ENCODE data around the gene ZNF311.

The ZNF311 gene

DNA sequence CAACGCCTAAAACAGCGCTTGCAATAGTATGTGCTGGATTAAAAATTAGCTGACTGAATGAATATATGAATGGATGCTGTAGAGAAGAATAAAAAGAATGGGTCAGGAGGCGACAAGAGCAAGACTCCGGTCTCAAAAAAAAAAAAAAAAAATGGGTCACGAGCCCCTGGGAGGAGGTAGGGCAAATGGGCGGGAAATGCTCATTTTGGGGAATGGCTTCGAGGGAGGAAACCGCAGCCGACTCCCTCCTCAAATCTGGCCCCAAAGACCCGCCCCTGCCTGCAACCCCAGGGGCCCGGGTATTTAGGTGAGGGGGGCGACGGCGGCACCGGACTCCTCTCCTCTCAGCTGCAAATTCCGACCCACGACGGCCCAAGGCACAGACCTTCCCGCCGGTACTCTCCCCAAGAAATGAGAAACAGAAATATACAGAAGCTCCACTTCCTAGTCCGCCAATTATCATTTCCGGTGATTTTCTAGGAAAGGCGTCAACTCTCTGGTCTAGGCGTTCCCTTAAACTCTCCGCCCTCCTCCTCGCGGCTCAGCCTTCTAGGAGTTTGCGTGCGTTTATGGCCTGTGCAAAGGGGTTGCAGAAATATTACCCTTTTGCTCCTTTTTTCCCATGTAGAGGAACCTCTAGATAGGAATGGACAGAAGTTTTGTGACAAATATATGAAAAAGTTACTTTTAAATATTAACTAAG, at the start of gene ZNF311:
ZNF311 (minus strand) TSS at position 133 of the 703 bp plus-strand sequence. CDS start 1,361 bp downstream, outside the sequence.
- no peak for DNase-seq

GRCh38 chr6:29051680-29052079, 46.6 kb upstream of the ZNF311 start:
- no peak for DNase-seq

DNA sequence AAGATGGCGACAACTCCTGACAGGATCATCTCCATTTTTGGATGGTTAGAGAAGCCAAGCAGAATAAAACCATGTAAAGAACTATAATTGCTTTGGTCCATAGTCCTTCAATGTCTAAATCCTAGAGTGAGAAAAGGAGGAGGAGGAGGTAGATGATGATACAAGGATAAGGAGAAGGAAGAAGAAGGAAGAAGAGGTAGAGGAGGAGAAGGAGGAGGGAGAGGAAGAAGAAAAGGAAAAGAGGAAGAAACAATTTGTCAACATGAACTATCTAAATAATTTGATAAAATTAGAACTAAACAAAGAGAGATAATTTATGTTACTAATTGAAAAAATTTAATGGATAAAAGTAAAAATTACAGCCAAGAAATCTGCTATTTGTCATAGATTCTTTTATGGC, 40.0 kb upstream of the ZNF311 start, which contains the start of gene OR2W1:
OR2W1 (minus strand) TSS at position 101 of the 400 bp plus-strand sequence; CDS start at position 101, 0 bp downstream.
- DNase-seq = no peak

DNA sequence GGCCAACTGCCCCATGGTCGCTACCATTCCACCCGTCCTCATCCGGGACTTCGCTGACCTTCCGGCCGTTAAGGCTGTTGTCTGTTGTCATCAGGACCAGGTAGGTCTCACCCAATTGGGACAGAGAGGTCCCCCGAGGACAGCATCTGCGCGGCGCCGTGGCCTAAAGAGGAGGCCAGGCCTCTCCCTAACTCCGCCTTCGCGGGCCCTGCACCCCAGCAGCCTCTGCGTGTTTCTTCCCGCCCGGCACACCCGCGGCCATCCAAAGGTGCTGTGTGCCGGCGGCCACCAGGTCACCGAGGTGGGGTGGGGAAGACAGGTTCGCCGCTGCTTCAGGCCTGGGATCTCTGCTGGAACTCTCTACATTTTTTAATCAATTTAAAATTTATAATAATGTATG, 30.8 kb upstream of the ZNF311 start:
- no peak for DNase-seq

GRCh38 chr6:29028821-29029220, 23.7 kb upstream of the ZNF311 start:
- no peak for DNase-seq

DNA sequence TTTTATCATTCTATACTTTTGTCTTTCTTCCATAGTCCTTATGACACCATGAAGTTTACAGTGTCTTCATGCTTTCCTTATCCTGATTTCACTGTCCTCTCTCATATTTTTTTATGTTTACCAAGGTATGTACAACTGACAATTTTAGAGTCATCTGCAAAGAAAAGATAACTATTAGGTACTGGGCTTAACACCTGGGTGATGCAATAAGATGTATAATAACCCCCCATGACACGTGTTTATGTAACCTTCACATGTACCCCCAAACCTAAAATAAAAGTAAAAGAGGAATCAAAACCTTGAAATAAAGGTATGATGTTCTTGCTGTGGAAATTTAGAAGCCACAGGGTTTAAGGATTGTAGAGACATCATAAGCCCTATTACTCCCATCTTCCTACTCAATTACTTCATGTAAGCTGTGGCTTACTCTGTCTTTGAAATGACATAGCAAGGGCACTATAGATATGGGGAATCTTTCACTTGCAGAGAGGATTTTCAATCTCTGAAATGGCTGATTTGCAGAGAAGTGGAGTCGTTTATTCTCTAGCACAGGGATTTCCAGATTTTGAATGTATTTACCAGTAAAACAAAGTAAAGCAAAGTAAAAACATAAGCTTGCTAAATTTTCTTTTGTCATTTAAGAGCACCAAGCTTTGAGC, 20.9 kb upstream of the ZNF311 start:
- DNase-seq = no peak

DNA sequence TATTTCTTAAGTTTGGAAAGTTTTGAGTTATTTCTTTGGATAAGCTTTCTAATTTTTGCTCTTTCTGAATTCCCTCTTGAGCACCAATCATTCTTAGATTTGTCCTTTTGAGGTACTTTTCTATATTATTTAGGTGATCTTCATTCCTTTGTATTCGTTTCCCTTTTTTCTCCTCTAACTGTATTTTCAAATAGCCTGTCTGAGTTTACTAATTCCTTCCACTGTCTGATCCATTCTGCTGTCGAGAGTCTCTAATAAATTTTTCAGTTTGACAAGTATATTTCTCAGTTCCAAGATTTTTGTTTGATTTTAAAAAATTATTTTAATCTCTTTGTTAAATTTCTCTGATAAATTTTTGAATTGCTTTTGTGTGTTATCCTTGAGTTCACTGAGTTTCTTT, 16.3 kb upstream of the ZNF311 start:
- DNase-seq = no peak

GRCh38 chr6:29019629-29020028, 14.5 kb upstream of the ZNF311 start:
- DNase-seq = no peak

- no peak for DNase-seq
These were observed 12.3 kb upstream of the ZNF311 start for GRCh38 chr6:29017428-29017802.

DNA sequence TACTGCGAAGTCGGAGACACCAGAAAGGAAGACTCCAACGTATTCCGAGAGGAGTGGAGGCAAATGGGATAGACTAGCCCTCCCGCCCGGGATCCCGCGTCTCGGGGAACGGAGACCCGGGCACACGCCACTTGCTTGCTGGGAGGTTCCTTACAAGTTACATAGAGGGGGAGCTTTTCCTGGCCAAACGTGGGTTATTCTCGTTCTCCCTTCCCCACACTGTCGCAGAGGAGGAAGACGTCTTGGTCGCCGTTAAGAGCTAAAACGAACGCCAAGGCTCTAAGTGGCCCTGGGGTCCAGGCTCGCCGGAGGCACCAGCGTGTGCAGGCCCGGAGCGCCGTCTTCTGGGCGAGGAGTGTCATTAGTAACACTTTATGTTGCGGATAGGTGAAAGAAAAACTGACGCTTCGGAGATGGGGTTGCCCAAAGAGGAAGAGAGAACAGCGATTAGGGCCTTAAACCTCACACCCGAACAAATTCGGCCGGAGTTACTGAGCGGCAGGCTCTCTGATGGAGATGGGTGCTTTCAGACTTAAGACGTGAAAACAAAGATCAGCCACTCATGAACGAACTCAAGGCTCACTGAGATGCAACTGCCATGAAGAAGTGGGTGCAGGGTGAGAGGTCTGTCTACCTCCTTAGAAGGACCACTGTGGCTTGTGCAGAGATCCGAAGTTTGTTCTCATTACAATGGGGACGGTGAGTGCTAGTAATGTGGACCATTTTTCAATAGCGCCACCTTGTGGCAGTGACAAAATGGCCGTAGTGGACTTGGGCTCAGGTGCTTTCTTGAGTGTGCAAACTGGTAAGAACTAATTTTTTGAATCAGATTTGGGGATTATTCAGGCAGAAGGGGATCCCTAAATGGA, 11.7 kb upstream of the ZNF311 start:
- DNase-seq = peak; percentile 82

- no peak for DNase-seq
These were observed 9.9 kb upstream of the ZNF311 start for GRCh38 chr6:29014729-29015608.

DNA sequence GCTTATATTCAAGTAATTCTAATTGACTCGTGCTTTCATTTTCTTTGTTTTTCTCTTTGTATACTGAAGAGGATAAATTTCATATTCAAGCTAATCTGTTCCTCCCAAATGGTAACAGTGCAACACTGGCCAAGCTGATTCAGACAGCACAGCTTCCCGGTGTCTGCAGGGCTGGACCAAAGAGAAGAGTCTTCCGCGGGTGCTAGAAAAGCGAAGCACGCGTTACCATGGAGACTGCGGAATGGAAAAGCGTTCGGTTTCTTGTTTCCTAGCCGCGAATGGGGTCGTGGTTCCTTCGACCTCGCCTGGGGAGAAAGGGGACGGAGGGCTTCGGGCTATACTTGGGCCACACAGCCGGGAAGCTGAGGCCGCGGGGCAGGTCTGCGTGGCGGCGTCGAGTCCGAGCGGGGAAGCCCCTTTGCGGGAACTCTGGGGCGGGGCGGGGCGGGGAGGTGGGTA, 6.2 kb upstream of the ZNF311 start:
- DNase-seq = peak; percentile 35

GRCh38 chr6:29009358-29009757, 4.2 kb upstream of the ZNF311 start:
- DNase-seq = no peak

GRCh38 chr6:29008089-29008488, 3.0 kb upstream of the ZNF311 start:
- DNase-seq = no peak

GRCh38 chr6:28996844-28997510, 8.1 kb downstream of the ZNF311 start:
- DNase-seq = no peak

DNA sequence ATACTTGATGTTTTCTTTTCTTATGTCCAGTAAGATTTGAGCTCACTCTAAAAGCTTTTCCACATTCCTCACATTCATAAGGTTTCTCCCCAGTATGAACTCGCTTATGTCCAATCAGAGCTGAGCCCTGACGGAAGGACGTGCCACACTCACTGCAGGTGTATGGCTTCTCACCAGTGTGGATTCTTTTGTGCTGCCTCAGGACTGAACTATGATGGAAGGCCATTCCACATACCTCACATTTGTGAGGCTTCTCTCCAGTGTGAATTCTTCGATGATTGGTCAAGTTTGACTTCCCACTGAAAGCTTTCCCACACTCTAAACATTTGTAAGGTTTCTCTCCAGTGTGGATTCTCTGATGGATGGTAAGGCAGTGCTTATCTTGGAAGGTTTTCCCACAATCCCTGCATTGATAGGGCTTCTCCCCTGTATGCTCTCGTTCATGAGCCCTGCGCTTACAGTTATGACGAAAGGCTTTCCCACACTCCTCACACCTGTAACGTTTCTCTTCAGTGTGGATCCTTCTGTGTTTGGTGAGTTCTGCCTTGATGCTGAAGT, 9.9 kb downstream of the ZNF311 start:
- DNase-seq = no peak

DNA sequence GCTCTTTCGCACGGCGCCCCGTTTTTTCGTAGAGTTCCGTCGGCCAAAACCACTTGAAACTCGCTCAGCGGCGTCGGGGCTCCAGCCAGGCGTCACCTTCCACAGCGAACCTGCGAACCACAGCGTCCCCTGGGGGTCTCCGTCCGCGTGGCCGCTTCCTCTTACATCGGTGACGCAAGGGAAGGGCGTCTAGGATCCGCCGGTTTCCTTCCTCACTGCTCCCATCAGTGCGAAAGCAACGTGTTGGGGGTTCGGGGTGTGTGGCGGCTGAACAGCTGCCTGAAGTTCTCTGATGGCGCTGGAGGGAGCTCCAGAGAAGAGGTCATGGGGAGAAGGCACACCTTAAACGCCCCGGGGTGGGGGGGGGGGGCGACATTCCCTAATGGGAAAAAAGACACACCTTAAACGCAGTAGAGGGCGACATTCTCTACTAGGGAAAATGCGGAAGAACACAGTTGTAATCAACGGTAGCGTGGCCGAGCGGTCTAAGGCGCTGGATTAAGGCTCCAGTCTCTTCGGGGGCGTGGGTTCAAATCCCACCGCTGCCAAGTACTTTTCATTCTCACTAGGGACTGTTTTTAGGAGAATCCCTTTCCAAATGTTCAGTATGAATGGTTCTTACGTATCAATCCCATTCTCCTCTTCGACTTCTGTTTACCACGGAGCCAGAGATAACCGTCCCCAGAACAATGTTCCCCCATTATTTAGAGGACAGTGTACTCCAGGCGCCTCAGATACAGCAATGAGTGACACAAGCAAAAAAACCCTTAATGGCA, 16.4 kb downstream of the ZNF311 start:
- peak; percentile 69 for DNase-seq

- DNase-seq = no peak
These were observed 19.5 kb downstream of the ZNF311 start for GRCh38 chr6:28985462-28986164.

DNA sequence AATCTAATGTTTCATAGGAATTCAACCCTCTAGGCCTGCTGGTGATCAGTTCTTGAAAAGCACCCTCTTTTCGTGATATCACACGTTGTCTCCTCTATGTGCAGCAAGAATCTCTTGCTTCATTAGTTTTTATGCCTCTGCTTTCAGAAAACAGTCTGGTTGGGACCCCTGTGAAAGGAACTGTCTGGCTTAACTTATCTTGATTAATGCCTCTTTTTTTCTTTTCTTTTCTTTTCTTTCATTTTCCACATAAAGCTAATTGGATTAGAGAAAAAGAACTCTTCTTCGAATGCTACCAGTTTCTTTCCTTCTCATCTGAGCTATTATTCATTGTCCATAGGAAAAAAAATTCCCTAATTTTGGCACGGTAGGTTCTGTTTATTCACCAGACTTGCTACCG, 21.3 kb downstream of the ZNF311 start:
- no peak for DNase-seq
